ENCODE results near the gene ZNF524.

ZNF524 gene

GRCh38 chr19:55553217-55554182 lies 46.6 kb upstream of the ZNF524 start:
- ChIA-PET CTCF (no interaction called here), POLR2A (no interaction called here)
- no peak for DNase-seq (ENCODE audit: extremely low spot score)
- no peak for TF ChIP-seq HDGF (IDR thresholded peaks at IDR 0.05; ENCODE audit: borderline replicate concordance)
- no peak for TF ChIP-seq SP1 (IDR thresholded peaks at IDR 0.05)
- TF ChIP-seq BHLHE40 (IDR thresholded peaks at IDR 0.05; ENCODE audit: borderline replicate concordance), result no peak
- TF ChIP-seq FOXK2 (IDR thresholded peaks at IDR 0.05), result no peak
- no peak for TF ChIP-seq NFRKB (IDR thresholded peaks at IDR 0.05)
- no peak for TF ChIP-seq ELF4 (IDR thresholded peaks at IDR 0.05)
- TF ChIP-seq PKNOX1 (IDR thresholded peaks at IDR 0.05), result no peak
- TF ChIP-seq ZNF384 (IDR thresholded peaks at IDR 0.05), result no peak
- TF ChIP-seq FOXM1 (IDR thresholded peaks at IDR 0.05; ENCODE audit: borderline replicate concordance), result no peak
- no peak for TF ChIP-seq LEF1 (IDR thresholded peaks at IDR 0.05; ENCODE audit: borderline replicate concordance)
- TF ChIP-seq FOXA1 (IDR thresholded peaks at IDR 0.05), result no peak
- TF ChIP-seq ARNT (IDR thresholded peaks at IDR 0.05), result no peak
- TF ChIP-seq TARDBP (IDR thresholded peaks at IDR 0.05), result no peak
- no peak for TF ChIP-seq SUZ12 (IDR thresholded peaks at IDR 0.05)
- TF ChIP-seq L3MBTL2 (conservative IDR thresholded peaks at IDR 0.05), result no peak
- TF ChIP-seq CTBP1 (IDR thresholded peaks at IDR 0.05; ENCODE audit: borderline replicate concordance), result no peak

GRCh38 chr19:55554302-55554701 lies 45.8 kb upstream of the ZNF524 start:
- DNase-seq (ENCODE audit: extremely low spot score), result no peak
- ChIA-PET CTCF (no interaction called here), POLR2A (no interaction called here)
- TF ChIP-seq NFRKB (IDR thresholded peaks at IDR 0.05) (no peak), TARDBP (IDR thresholded peaks at IDR 0.05) (no peak), FOXA1 (IDR thresholded peaks at IDR 0.05) (no peak), L3MBTL2 (conservative IDR thresholded peaks at IDR 0.05) (no peak), ARNT (IDR thresholded peaks at IDR 0.05) (no peak), CTBP1 (IDR thresholded peaks at IDR 0.05; ENCODE audit: borderline replicate concordance) (no peak), FOXK2 (IDR thresholded peaks at IDR 0.05) (no peak), SP1 (IDR thresholded peaks at IDR 0.05) (no peak), BHLHE40 (IDR thresholded peaks at IDR 0.05; ENCODE audit: borderline replicate concordance) (no peak), PKNOX1 (IDR thresholded peaks at IDR 0.05) (no peak), LEF1 (IDR thresholded peaks at IDR 0.05; ENCODE audit: borderline replicate concordance) (no peak), HDGF (IDR thresholded peaks at IDR 0.05; ENCODE audit: borderline replicate concordance) (no peak)

- no peak for DNase-seq (ENCODE audit: extremely low spot score)
- TF ChIP-seq FOXA1 (IDR thresholded peaks at IDR 0.05) (no peak), PKNOX1 (IDR thresholded peaks at IDR 0.05) (no peak), NFRKB (IDR thresholded peaks at IDR 0.05) (no peak), BHLHE40 (IDR thresholded peaks at IDR 0.05; ENCODE audit: borderline replicate concordance) (no peak)
- POLR2A ChIA-PET, result no interaction called here
- CTCF ChIA-PET, result no interaction called here
These were observed 45.3 kb upstream of the ZNF524 start for GRCh38 chr19:55554741-55555152.

GRCh38 chr19:55559684-55560083 lies 40.4 kb upstream of the ZNF524 start:
- no peak for TF ChIP-seq ELF4 (IDR thresholded peaks at IDR 0.05)
- no peak for TF ChIP-seq ZNF384 (IDR thresholded peaks at IDR 0.05)
- no peak for TF ChIP-seq BHLHE40 (IDR thresholded peaks at IDR 0.05; ENCODE audit: borderline replicate concordance)
- TF ChIP-seq FOXK2 (IDR thresholded peaks at IDR 0.05), result no peak
- TF ChIP-seq SUZ12 (IDR thresholded peaks at IDR 0.05), result no peak
- TF ChIP-seq SP1 (IDR thresholded peaks at IDR 0.05), result no peak
- TF ChIP-seq ARNT (IDR thresholded peaks at IDR 0.05), result no peak
- CTCF ChIA-PET, result no interaction called here
- DNase-seq (ENCODE audit: extremely low spot score), result no peak
- POLR2A ChIA-PET, result no interaction called here

GRCh38 chr19:55563261-55563690 lies 36.8 kb upstream of the ZNF524 start:
- no peak for DNase-seq (ENCODE audit: extremely low spot score)
- ChIA-PET POLR2A (no interaction called here), CTCF (no interaction called here)
- TF ChIP-seq ELF4 (IDR thresholded peaks at IDR 0.05), result no peak
- no peak for TF ChIP-seq PKNOX1 (IDR thresholded peaks at IDR 0.05)
- no peak for TF ChIP-seq FOXM1 (IDR thresholded peaks at IDR 0.05; ENCODE audit: borderline replicate concordance)
- no peak for TF ChIP-seq TARDBP (IDR thresholded peaks at IDR 0.05)
- TF ChIP-seq FOXK2 (IDR thresholded peaks at IDR 0.05), result no peak
- no peak for TF ChIP-seq SP1 (IDR thresholded peaks at IDR 0.05)
- no peak for TF ChIP-seq L3MBTL2 (conservative IDR thresholded peaks at IDR 0.05)

GRCh38 chr19:55566823-55567222 lies 33.3 kb upstream of the ZNF524 start:
- ChIA-PET POLR2A (no interaction called here), CTCF (no interaction called here)
- TF ChIP-seq LEF1 (IDR thresholded peaks at IDR 0.05; ENCODE audit: borderline replicate concordance), result no peak
- no peak for TF ChIP-seq NFRKB (IDR thresholded peaks at IDR 0.05)
- TF ChIP-seq CTBP1 (IDR thresholded peaks at IDR 0.05; ENCODE audit: borderline replicate concordance), result no peak
- TF ChIP-seq HDGF (IDR thresholded peaks at IDR 0.05; ENCODE audit: borderline replicate concordance), result no peak
- TF ChIP-seq BHLHE40 (IDR thresholded peaks at IDR 0.05; ENCODE audit: borderline replicate concordance), result no peak
- no peak for TF ChIP-seq FOXA1 (IDR thresholded peaks at IDR 0.05)
- TF ChIP-seq FOXK2 (IDR thresholded peaks at IDR 0.05), result no peak
- TF ChIP-seq SP1 (IDR thresholded peaks at IDR 0.05), result no peak
- no peak for DNase-seq (ENCODE audit: extremely low spot score)

All from HEK293T (cell line).